ENCODE results near the gene ZBTB24. TPM values are rescaled to one million over a fixed set of nuclear protein-coding genes. Genes with fewer than 3 reads are reported as not detected.

Gene ZBTB24
- total and polyA plus RNA-seq, 2 of the 13 experiments (the other 11 are each of a cell fraction or from before 2014, with no cell fraction given): 1.5 to 6.2 TPM

- peak; percentile 82 for TF ChIP-seq MTA1 (CRISPR knock-in tag; IDR thresholded peaks at IDR 0.05; ENCODE audit: borderline replicate concordance)
- TF ChIP-seq ETS1 (CRISPR knock-in tag; IDR thresholded peaks at IDR 0.05): no peak
- peak; percentile 21; the same call in 1 of the 2 replicates for TF ChIP-seq ELF1 (CRISPR knock-in tag; IDR thresholded peaks at IDR 0.05)
- TF ChIP-seq AHDC1 (CRISPR knock-in tag; IDR thresholded peaks at IDR 0.05; ENCODE audit: borderline replicate concordance): no peak
- no peak for TF ChIP-seq JDP2 (CRISPR knock-in tag; IDR thresholded peaks at IDR 0.05; ENCODE audit: borderline replicate concordance)
- TF ChIP-seq ZNF207 (IDR thresholded peaks at IDR 0.05; ENCODE audit: borderline replicate concordance): no peak
- TF ChIP-seq REPIN1 (CRISPR knock-in tag; IDR thresholded peaks at IDR 0.05; ENCODE audit: borderline replicate concordance, low read depth): no peak
- no peak for TF ChIP-seq ZBTB25 (CRISPR knock-in tag; IDR thresholded peaks at IDR 0.05)
- no peak for TF ChIP-seq MBNL3 (CRISPR knock-in tag; conservative IDR thresholded peaks at IDR 0.05)
- TF ChIP-seq ZNF496 (CRISPR knock-in tag; IDR thresholded peaks at IDR 0.05; ENCODE audit: insufficient replicate concordance): no peak
- TF ChIP-seq GRHL1 (CRISPR knock-in tag; conservative IDR thresholded peaks at IDR 0.05): no peak
- no peak for TF ChIP-seq ZC3H13 (CRISPR knock-in tag; IDR thresholded peaks at IDR 0.05)
- TF ChIP-seq EHMT2 (IDR thresholded peaks at IDR 0.05; ENCODE audit: borderline replicate concordance, low read depth, low read length): no peak
- TF ChIP-seq FOXP4 (CRISPR knock-in tag; IDR thresholded peaks at IDR 0.05): no peak
- TF ChIP-seq ZFP41 (CRISPR knock-in tag; IDR thresholded peaks at IDR 0.05; ENCODE audit: borderline replicate concordance): no peak
- TF ChIP-seq ZNF563 (CRISPR knock-in tag; IDR thresholded peaks at IDR 0.05): no peak
- TF ChIP-seq GPN1 (CRISPR knock-in tag; IDR thresholded peaks at IDR 0.05; ENCODE audit: borderline replicate concordance): no peak
These were observed 41.8 kb downstream of the ZBTB24 start (continued) for GRCh38 chr6:109441069-109441816.
